ENCODE results near the gene KRT1. TPM values are rescaled to one million over a fixed set of nuclear protein-coding genes. Genes with fewer than 3 reads are reported as not detected.

KRT1 gene
- total and polyA plus RNA-seq, 10 of the 15 experiments (the other 5 are each of a cell fraction or from before 2014, with no cell fraction given): not detected

DNA sequence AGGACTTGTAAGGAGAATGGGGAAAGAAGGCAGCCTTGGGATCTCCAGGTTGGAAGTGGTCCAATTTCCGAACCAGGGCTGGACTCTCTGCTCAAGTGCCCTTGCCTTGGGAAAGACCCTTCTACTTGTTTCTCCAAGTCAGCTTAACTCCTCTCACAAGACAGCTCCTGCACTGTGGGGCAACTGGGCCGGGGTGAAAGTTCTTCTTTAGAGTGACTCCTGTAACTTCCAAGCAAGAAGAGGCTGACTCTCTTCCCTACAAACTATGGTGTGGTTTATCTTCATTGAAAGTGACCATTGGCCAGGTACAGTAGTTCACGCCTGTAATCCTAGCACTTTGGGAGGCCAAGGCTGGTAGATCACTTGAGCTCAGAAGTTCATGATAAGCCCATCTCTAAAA is 13.7 kb downstream of the KRT1 start (continued):
- TF ChIP-seq MYB (IDR thresholded peaks at IDR 0.05; ENCODE audit: borderline replicate concordance, low read depth, low read length) (no peak), HDAC2 (IDR thresholded peaks at IDR 0.05) (no peak)

DNA sequence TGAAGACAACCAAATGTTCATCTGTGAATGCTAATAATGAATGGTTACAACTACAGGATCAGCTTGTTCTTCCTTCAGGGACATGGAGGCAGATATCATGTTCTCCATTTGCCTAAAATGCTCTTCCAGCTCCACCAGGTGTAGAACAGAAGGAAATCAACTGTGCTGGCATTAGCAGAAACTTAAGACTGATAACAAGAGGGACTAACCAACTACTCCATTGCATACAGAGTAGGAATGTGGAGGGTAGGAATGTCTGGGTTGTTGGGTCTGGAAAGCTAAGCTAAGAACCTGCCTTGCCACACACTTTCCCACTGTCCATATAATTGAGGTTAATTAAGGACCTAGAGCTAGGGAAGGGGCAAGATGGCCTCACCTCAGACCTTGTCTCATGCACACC is 16.8 kb downstream of the KRT1 start:
- ATAC-seq (no peak), FAIRE-seq (no peak), DNase-seq (ENCODE audit: low read depth, low spot score) (no peak)
- Histone ChIP-seq H4K20me1 (ENCODE audit: control insufficient read depth, insufficient read depth) (no peaks in the 10 kb centered on the region), H3K27ac (ENCODE audit: control insufficient read depth, insufficient read depth) (no peak overlapping the region), H3K4me3 (no peak overlapping the region), H3K9ac (ENCODE audit: control insufficient read depth, insufficient read depth, low read length) (no peak overlapping the region), H3K4me2 (ENCODE audit: control insufficient read depth, insufficient read depth) (no peak overlapping the region), H3K27me3 (replicated peaks in 1 of 2; ENCODE audit: control insufficient read depth in 2 of 2, insufficient read depth in 2 of 2, low read length in 1 of 2) (peaks cover 2 to 4% of the 10 kb centered on the region in 2 experiments; a peak in 2 of 4 replicates), H3K9me3 (replicated peaks; ENCODE audit: control insufficient read depth, insufficient read depth, low read length) (no peaks in the 10 kb centered on the region), H2AFZ (ENCODE audit: control insufficient read depth, low read depth, low read length) (no peak overlapping the region), H3K4me1 (ENCODE audit: control insufficient read depth, insufficient read depth, low read length) (no peaks in the 10 kb centered on the region), H3K79me2 (ENCODE audit: control insufficient read depth, insufficient read depth, low read length) (no peaks in the 10 kb centered on the region), H3K36me3 (ENCODE audit: control insufficient read depth in 2 of 2, insufficient read depth in 2 of 2, low read length in 1 of 2) (no peaks in the 10 kb centered on the region)
- POLR2A ChIA-PET: no interaction called here
- CTCF ChIA-PET: no interaction called here
- SMC1A ChIA-PET (ENCODE audit: uncharacterized antibody, unreplicated experiment): no interaction called here
- in situ Hi-C loops (cut with MboI): no loop called here
- no TSS peak for BruUV-seq (replicated peaks)
- intact Hi-C loops (cut with micrococcal nuclease; ENCODE audit: unreplicated experiment): no loop called here
- RAD21 ChIA-PET (ENCODE audit: unreplicated experiment): no interaction called here
- TF ChIP-seq ASH2L (IDR thresholded peaks at IDR 0.05; ENCODE audit: borderline replicate concordance, low read depth): no peak

- intact Hi-C loops (cut with micrococcal nuclease; ENCODE audit: unreplicated experiment): no loop called here
- Histone ChIP-seq H3K4me2 (ENCODE audit: control insufficient read depth, insufficient read depth) (no peak overlapping the region), H4K20me1 (ENCODE audit: control insufficient read depth, insufficient read depth) (no peaks in the 10 kb centered on the region), H3K27me3 (replicated peaks in 1 of 2; ENCODE audit: control insufficient read depth in 2 of 2, insufficient read depth in 2 of 2, low read length in 1 of 2) (peaks cover 2 to 4% of the 10 kb centered on the region in 2 experiments; a peak in 2 of 4 replicates), H3K27ac (ENCODE audit: control insufficient read depth, insufficient read depth) (no peak overlapping the region), H3K79me2 (ENCODE audit: control insufficient read depth, insufficient read depth, low read length) (no peaks in the 10 kb centered on the region), H3K4me3 (no peak overlapping the region), H3K36me3 (ENCODE audit: control insufficient read depth in 2 of 2, insufficient read depth in 2 of 2, low read length in 1 of 2) (no peaks in the 10 kb centered on the region), H2AFZ (ENCODE audit: control insufficient read depth, low read depth, low read length) (no peak overlapping the region), H3K4me1 (ENCODE audit: control insufficient read depth, insufficient read depth, low read length) (no peaks in the 10 kb centered on the region), H3K9me3 (replicated peaks; ENCODE audit: control insufficient read depth, insufficient read depth, low read length) (no peaks in the 10 kb centered on the region), H3K9ac (ENCODE audit: control insufficient read depth, insufficient read depth, low read length) (no peak overlapping the region)
- DNase-seq (ENCODE audit: low read depth, low spot score) (no peak), ATAC-seq (no peak), FAIRE-seq (no peak)
- POLR2A ChIA-PET: no interaction called here
- in situ Hi-C loops (cut with MboI): no loop called here
- SMC1A ChIA-PET (ENCODE audit: uncharacterized antibody, unreplicated experiment): no interaction called here
- CTCF ChIA-PET: no interaction called here
- BruUV-seq (replicated peaks): no TSS peak
- RAD21 ChIA-PET (ENCODE audit: unreplicated experiment): no interaction called here
- TF ChIP-seq CEBPB (IDR thresholded peaks at IDR 0.05; ENCODE audit: borderline replicate concordance in 1 of 2, low read depth in 2 of 2, low read length in 2 of 2) (no peak), HDGF (IDR thresholded peaks at IDR 0.05) (no peak), ZZZ3 (IDR thresholded peaks at IDR 0.05; ENCODE audit: control insufficient read depth, insufficient read length, low read depth) (no peak), FOXM1 (IDR thresholded peaks at IDR 0.05; ENCODE audit: low read depth, low read length) (no peak)
Measured at GRCh38 chr12:52662918-52663229, 17.3 kb downstream of the KRT1 start.

Data from GM12878 (cell line).